CD4-positive, alpha-beta T cell (primary cell): ENCODE data around the gene DSG1. TPM values are rescaled to one million over a fixed set of nuclear protein-coding genes. Genes with fewer than 3 reads are reported as not detected.

Experiments
- ATAC-seq: fragments of 200-7000 bp; cut with Tn5 transposase; one replicate; pipeline ENCODE4 v1.10.0; 2022; ENCODE audit warnings: mild to moderate bottlenecking; ENCODE audit not compliant: poor library complexity
- CTCF ChIA-PET: fragments of 350-600 bp; sonication (Branson Sonifier 250); formaldehyde crosslinking; loops from one replicate; lab custom pipeline; 2021; ENCODE audit warnings: antibody characterized with exemption, inconsistent platforms; lab: Charles Lee
- POLR2A ChIA-PET: fragments of 350-600 bp; sonication (Branson Sonifier 250); formaldehyde crosslinking; loops from one replicate; lab custom pipeline; 2021; ENCODE audit warnings: antibody characterized with exemption, inconsistent platforms; lab: Charles Lee
- DNase-seq, 14 experiments: peaks; one replicate each; pipeline ENCODE4 v3.0.0-alpha.2; 2013 to 2020; ENCODE audit warnings: mixed read lengths in 2 of 14
- H3K27ac ChIP-seq, 2 donors: one replicate each; pipeline versions ENCODE4 v1.5.1 to v1.7.0; 2013; ENCODE audit warnings: low read length in 2 of 2, low read depth in 1 of 2, mild to moderate bottlenecking in 1 of 2
- H3K27me3 ChIP-seq, 2 experiments: 1 replicate in 1 of 2; 2 replicates in 1 of 2; pipeline versions ENCODE4 v1.6.1 to v1.7.0; 2013; ENCODE audit warnings: low read length in 2 of 2, control low read depth in 1 of 2, mild to moderate bottlenecking in 1 of 2, moderate library complexity in 1 of 2; ENCODE audit not compliant: insufficient read depth in 2 of 2, control insufficient read depth in 1 of 2
- H3K36me3 ChIP-seq: one replicate; pipeline ENCODE4 v1.6.1; 2013; ENCODE audit warnings: low read length, control low read depth; ENCODE audit not compliant: insufficient read depth
- H3K4me1 ChIP-seq: one replicate; pipeline ENCODE4 v1.6.1; 2013; ENCODE audit warnings: low read length, control low read depth; ENCODE audit not compliant: insufficient read depth
- H3K4me3 ChIP-seq: one replicate; pipeline ENCODE4 v1.5.1; 2013; ENCODE audit warnings: mild to moderate bottlenecking, low read length, moderate library complexity
- H3K9me3 ChIP-seq, 2 experiments: 1 replicate in 1 of 2; 2 replicates in 1 of 2; pipeline versions ENCODE4 v1.6.1 to v1.7.0; 2013; ENCODE audit warnings: low read length in 2 of 2, mild to moderate bottlenecking in 2 of 2, control low read depth in 1 of 2, moderate library complexity in 1 of 2; ENCODE audit not compliant: control insufficient read depth in 1 of 2, insufficient read depth in 1 of 2
- H3K27ac Mint-ChIP-seq: one replicate; pipeline ENCODE4 v1.8.0; 2020; ENCODE audit warnings: mixed read lengths
- H3K27me3 Mint-ChIP-seq: one replicate; pipeline ENCODE4 v1.8.0; 2021; ENCODE audit warnings: mixed read lengths
- H3K36me3 Mint-ChIP-seq: one replicate; pipeline ENCODE4 v1.8.0; 2021; ENCODE audit warnings: low read depth, mixed read lengths
- H3K4me1 Mint-ChIP-seq: one replicate; pipeline ENCODE4 v1.8.0; 2021; ENCODE audit warnings: low read depth, mixed read lengths
- H3K4me3 Mint-ChIP-seq: one replicate; pipeline ENCODE4 v1.8.0; 2020; ENCODE audit warnings: mild to moderate bottlenecking, mixed read lengths
- H3K9me3 Mint-ChIP-seq: one replicate; pipeline ENCODE4 v1.8.0; 2020; ENCODE audit warnings: mixed read lengths
- CTCF ChIP-seq: fragments of 200-600 bp; IDR thresholded peaks from one replicate; pipeline ENCODE4 v1.8.0; 2022; ENCODE audit warnings: antibody characterized with exemption, mild to moderate bottlenecking
- intact Hi-C, 2 experiments: fragments of 100-400 bp; cut with DNase I in 1 of 2; cut with micrococcal nuclease in 1 of 2; formaldehyde crosslinking; loops; one replicate each; pipeline versions ENCODE4 v1.15.1 to v1.9.0; 2023 to 2025; cut with DNase I, micrococcal nuclease
- total RNA-seq, 174 experiments: library from RNA in 2 of 174; stranded (reverse) in 2 of 174; gene quantifications; one replicate each; pipeline ENCODE4 v1.2.3 and lab custom pipeline; 2021 to 2026

Gene DSG1
- total RNA-seq, 2 experiments from 2014 or later = not detected

- Histone ChIP-seq H3K4me1 (no peaks in the 10 kb centered on the region), H3K27ac (no peak overlapping the region), H3K4me3 (no peak overlapping the region), H3K27me3 (no peaks in the 10 kb centered on the region), H3K9me3 (no peaks in the 10 kb centered on the region), H3K36me3 (no peaks in the 10 kb centered on the region)
- Mint-ChIP-seq H3K4me3 (no peak overlapping the region), H3K27ac (no peak overlapping the region), H3K36me3 (no peaks in the 10 kb centered on the region), H3K4me1 (no peaks in the 10 kb centered on the region), H3K9me3 (no peaks in the 10 kb centered on the region), H3K27me3 (no peaks in the 10 kb centered on the region)
- no peak for TF ChIP-seq CTCF
- CTCF ChIA-PET = no interaction called here
- DNase-seq (no peak), ATAC-seq (no peak)
- POLR2A ChIA-PET = no interaction called here
- intact Hi-C loops = loop anchor here in 1 of 2 experiments (10.0 kb wide), 1 partner anchor 59 kb away; no protein-coding TSS in a partner anchor
Observed at GRCh38 chr18:31275722-31276463, 42.1 kb upstream of the DSG1 start.

GRCh38 chr18:31278609-31279071 is 39.3 kb upstream of the DSG1 start:
- H3K9me3 ChIP-seq = no peaks in the 10 kb centered on the region
- CTCF ChIA-PET = no interaction called here
- H3K4me1 Mint-ChIP-seq = no peaks in the 10 kb centered on the region
- no peaks in the 10 kb centered on the region for H3K9me3 Mint-ChIP-seq
- H3K4me1 ChIP-seq = no peaks in the 10 kb centered on the region
- no peaks in the 10 kb centered on the region for H3K27me3 Mint-ChIP-seq
- no peak for TF ChIP-seq CTCF
- no peak overlapping the region for H3K4me3 Mint-ChIP-seq
- no peak overlapping the region for H3K4me3 ChIP-seq
- H3K36me3 ChIP-seq = no peaks in the 10 kb centered on the region
- no peaks in the 10 kb centered on the region for H3K27me3 ChIP-seq
- ATAC-seq (no peak), DNase-seq (no peak)
- H3K27ac ChIP-seq = no peak overlapping the region
- intact Hi-C loops = loop anchor here in 1 of 2 experiments (10.0 kb wide), 1 partner anchor 56 kb away; no protein-coding TSS in a partner anchor
- no peak overlapping the region for H3K27ac Mint-ChIP-seq
- H3K36me3 Mint-ChIP-seq = no peaks in the 10 kb centered on the region
- POLR2A ChIA-PET = no interaction called here

GRCh38 chr18:31280502-31280901 is 37.5 kb upstream of the DSG1 start:
- H3K4me1 Mint-ChIP-seq = no peaks in the 10 kb centered on the region
- H3K27ac Mint-ChIP-seq = no peak overlapping the region
- H3K4me3 ChIP-seq = no peak overlapping the region
- no peak for ATAC-seq
- H3K4me3 Mint-ChIP-seq = no peak overlapping the region
- no peaks in the 10 kb centered on the region for H3K36me3 Mint-ChIP-seq
- TF ChIP-seq CTCF = no peak
- no peaks in the 10 kb centered on the region for H3K4me1 ChIP-seq
- H3K27me3 Mint-ChIP-seq = no peaks in the 10 kb centered on the region
- H3K9me3 Mint-ChIP-seq = peaks cover 2% of the 10 kb centered on the region
- no peaks in the 10 kb centered on the region for H3K27me3 ChIP-seq
- ChIA-PET CTCF (no interaction called here), POLR2A (no interaction called here)
- DNase-seq = no peak
- no peak overlapping the region for H3K27ac ChIP-seq
- no peaks in the 10 kb centered on the region for H3K36me3 ChIP-seq
- intact Hi-C loops = no loop called here
- no peaks in the 10 kb centered on the region for H3K9me3 ChIP-seq
